ENCODE results near the gene CHPT1.

DNA sequence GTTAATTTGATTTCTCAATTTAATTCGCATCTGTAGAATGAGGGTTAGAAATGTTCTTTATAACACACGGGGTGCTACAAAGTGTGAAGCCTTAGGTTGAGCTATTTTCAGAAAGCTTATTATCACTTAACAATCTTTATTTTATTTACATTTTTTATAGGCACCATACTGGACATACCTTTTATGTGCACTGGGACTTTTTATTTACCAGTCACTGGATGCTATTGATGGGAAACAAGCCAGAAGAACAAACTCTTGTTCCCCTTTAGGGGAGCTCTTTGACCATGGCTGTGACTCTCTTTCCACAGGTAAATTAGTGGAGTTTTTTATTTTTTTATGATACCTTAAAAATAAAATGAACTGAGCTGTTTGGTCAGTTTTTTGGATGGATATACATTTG, 16.5 kb downstream of the CHPT1 start:
- TF ChIP-seq CTCF (IDR thresholded peaks at IDR 0.05 in 8 of 11, conservative IDR thresholded peaks at IDR 0.05 in 3 of 11) (no peak), POLR2A (IDR thresholded peaks at IDR 0.05) (no peak)

Measured in spleen (tissue), 7 donors.